IMR-90 (cell line): Measurements from ENCODE around the gene USP20. TPM values are rescaled to one million over a fixed set of nuclear protein-coding genes. Genes with fewer than 3 reads are reported as not detected.

ENCODE experiments used
- ATAC-seq: fragments of 200-7000 bp; cut with Tn5 transposase; 2 replicates; pipeline ENCODE4 v1.9.1; 2020; ENCODE audit warnings: low read depth, mild to moderate bottlenecking, moderate library complexity
- BruUV-seq: library from RNA; stranded (reverse); fragments of 400-500 nt; replicated peaks from 2 replicates; lab custom pipeline; 2021; lab: Mats Ljungman, UMichigan
- CTCF ChIA-PET: fragments of 300-600 bp; formaldehyde crosslinking; extraction: SDS; loops from one replicate; lab custom pipeline; 2021; ENCODE audit warnings: antibody characterized with exemption; lab: Yijun Ruan, JAX
- POLR2A ChIA-PET: fragments of 300-600 bp; sonication (Branson Sonifier 250); formaldehyde crosslinking; loops from one replicate; lab custom pipeline; 2022; ENCODE audit warnings: antibody characterized with exemption; ENCODE audit not compliant: unreplicated experiment; lab: Charles Lee
- DNase-seq: peaks from one replicate; pipeline ENCODE4 v3.0.0; 2013
- H2AFZ ChIP-seq: replicated peaks from 2 replicates; pipeline ENCODE3; 2013; ENCODE audit warnings: low read length, mild to moderate bottlenecking; ENCODE audit not compliant: poor library complexity
- H2AK5ac ChIP-seq: 2 replicates; pipeline ENCODE4 v1.6.1; 2013; ENCODE audit warnings: low read depth, low read length, inconsistent platforms
- H2AK9ac ChIP-seq: replicated peaks from 2 replicates; pipeline ENCODE3; 2013; ENCODE audit warnings: mild to moderate bottlenecking, low read depth, low read length, moderate library complexity; ENCODE audit not compliant: poor library complexity
- H2BK120ac ChIP-seq: 2 replicates; pipeline ENCODE4 v1.6.1; 2013; ENCODE audit warnings: low read depth, low read length, inconsistent platforms
- H2BK15ac ChIP-seq: 3 replicates; pipeline ENCODE4 v1.6.1; 2013; ENCODE audit warnings: low read depth, low read length, inconsistent platforms
- H2BK20ac ChIP-seq: 2 replicates; pipeline ENCODE4 v1.6.1; 2013; ENCODE audit warnings: low read depth, mild to moderate bottlenecking, inconsistent platforms, low read length, moderate library complexity
- H2BK5ac ChIP-seq: 2 replicates; pipeline ENCODE4 v1.6.1; 2013; ENCODE audit warnings: mild to moderate bottlenecking, low read depth, low read length, inconsistent platforms; ENCODE audit not compliant: poor library complexity, severe bottlenecking
- H3K14ac ChIP-seq: replicated peaks from 2 replicates; pipeline ENCODE4 v1.6.1; 2013; ENCODE audit warnings: low read depth, low read length, inconsistent platforms
- H3K18ac ChIP-seq: 2 replicates; pipeline ENCODE4 v1.6.1; 2013; ENCODE audit warnings: low read depth, low read length, control low read depth
- H3K23ac ChIP-seq: 2 replicates; pipeline ENCODE4 v1.6.1; 2013; ENCODE audit warnings: low read depth, low read length, inconsistent platforms
- H3K27ac ChIP-seq: 2 replicates; pipeline ENCODE4 v1.5.1; 2013; ENCODE audit warnings: mild to moderate bottlenecking, control low read depth, low read length; ENCODE audit not compliant: insufficient read depth
- H3K27me3 ChIP-seq: 2 replicates; pipeline ENCODE4 v1.6.1; 2013; ENCODE audit warnings: low read length; ENCODE audit not compliant: control insufficient read depth, insufficient read depth
- H3K36me3 ChIP-seq: 2 replicates; pipeline ENCODE4 v1.6.1; 2013; ENCODE audit warnings: low read length, mixed read lengths; ENCODE audit not compliant: control insufficient read depth, insufficient read depth
- H3K4ac ChIP-seq: 2 replicates; pipeline ENCODE4 v1.6.1; 2013; ENCODE audit warnings: low read depth, low read length, inconsistent platforms
- H3K4me1 ChIP-seq: 2 replicates; pipeline ENCODE4 v1.6.1; 2013; ENCODE audit warnings: low read length, mixed read lengths; ENCODE audit not compliant: control insufficient read depth, insufficient read depth
- H3K4me2 ChIP-seq: 2 replicates; pipeline ENCODE4 v1.6.1; 2013; ENCODE audit warnings: low read depth, mild to moderate bottlenecking, control low read depth, low read length, moderate library complexity
- H3K4me3 ChIP-seq: 2 replicates; pipeline ENCODE4 v1.5.1; 2013; ENCODE audit warnings: low read depth, mild to moderate bottlenecking, control low read depth, low read length, moderate library complexity; ENCODE audit not compliant: insufficient read depth
- H3K56ac ChIP-seq: 2 replicates; pipeline ENCODE4 v1.6.1; 2013; ENCODE audit warnings: low read length, inconsistent platforms; ENCODE audit not compliant: insufficient read depth; ENCODE audit errors: extremely low read depth
- H3K79me1 ChIP-seq, 2 experiments: 2 replicates each; pipeline ENCODE4 v1.6.1; 2013; ENCODE audit warnings: low read length in 2 of 2, inconsistent platforms in 1 of 2, low read depth in 1 of 2
- H3K9ac ChIP-seq: 2 replicates; pipeline ENCODE4 v1.6.1; 2013; ENCODE audit warnings: low read depth, low read length, control low read depth
- H3K9me1 ChIP-seq: 2 replicates; pipeline ENCODE4 v1.6.1; 2013; ENCODE audit warnings: low read length, inconsistent platforms; ENCODE audit not compliant: insufficient read depth
- H3K9me3 ChIP-seq: 2 replicates; pipeline ENCODE4 v1.6.1; 2013; ENCODE audit warnings: low read length; ENCODE audit not compliant: control insufficient read depth, insufficient read depth
- H4K20me1 ChIP-seq: 2 replicates; pipeline ENCODE4 v1.6.1; 2013; ENCODE audit warnings: low read length, inconsistent platforms; ENCODE audit not compliant: insufficient read depth
- H4K5ac ChIP-seq: 2 replicates; pipeline ENCODE4 v1.6.1; 2013; ENCODE audit warnings: mild to moderate bottlenecking, low read depth, low read length, control low read depth
- H4K8ac ChIP-seq, 2 experiments: 2 replicates each; pipeline ENCODE4 v1.6.1; 2013; ENCODE audit warnings: low read depth in 2 of 2, low read length in 2 of 2, control low read depth in 1 of 2, inconsistent platforms in 1 of 2
- H4K91ac ChIP-seq: 2 replicates; pipeline ENCODE4 v1.6.1; 2013; ENCODE audit warnings: low read depth, low read length, inconsistent platforms; ENCODE audit not compliant: insufficient read depth
- BHLHE40 ChIP-seq: fragments of 150-350 bp; IDR thresholded peaks from 2 replicates; pipeline ENCODE4 v1.6.1; 2016; ENCODE audit warnings: mild to moderate bottlenecking, low read depth, low read length
- CEBPB ChIP-seq: IDR thresholded peaks from 2 replicates; pipeline ENCODE4 v1.6.1; 2012; ENCODE audit warnings: low read depth, low read length, improper control_type of control experiment
- CHD1 ChIP-seq: IDR thresholded peaks from 2 replicates; pipeline ENCODE4 v1.6.1; 2012; ENCODE audit warnings: low read depth, low read length, improper control_type of control experiment
- ELK1 ChIP-seq: fragments of 150-350 bp; IDR thresholded peaks from 2 replicates; pipeline ENCODE4 v1.6.1; 2016; ENCODE audit warnings: low read depth, mild to moderate bottlenecking, low read length, moderate library complexity, borderline replicate concordance
- MAFK ChIP-seq: IDR thresholded peaks from 2 replicates; pipeline ENCODE4 v1.6.1; 2012; ENCODE audit warnings: low read depth, low read length, improper control_type of control experiment
- MAZ ChIP-seq: IDR thresholded peaks from 2 replicates; pipeline ENCODE4 v1.6.1; 2012; ENCODE audit warnings: low read depth, mild to moderate bottlenecking, low read length, improper control_type of control experiment, moderate library complexity, borderline replicate concordance
- MXI1 ChIP-seq: IDR thresholded peaks from 2 replicates; pipeline ENCODE4 v1.6.1; 2012; ENCODE audit warnings: low read depth, mild to moderate bottlenecking, low read length, moderate library complexity, borderline replicate concordance
- NFE2L2 ChIP-seq: fragments of 150-350 bp; IDR thresholded peaks from 2 replicates; pipeline ENCODE4 v1.6.1; 2016; ENCODE audit warnings: low read depth, mild to moderate bottlenecking, low read length
- POLR2A ChIP-seq: IDR thresholded peaks from 2 replicates; pipeline ENCODE4 v1.6.1; 2012; ENCODE audit warnings: mild to moderate bottlenecking, low read depth, low read length
- RAD21 ChIP-seq: IDR thresholded peaks from 2 replicates; pipeline ENCODE4 v1.6.1; 2012; ENCODE audit warnings: low read length, improper control_type of control experiment
- RCOR1 ChIP-seq: IDR thresholded peaks from 2 replicates; pipeline ENCODE4 v1.6.1; 2012; ENCODE audit warnings: mild to moderate bottlenecking, low read length, improper control_type of control experiment; ENCODE audit not compliant: insufficient replicate concordance
- RFX5 ChIP-seq: IDR thresholded peaks from 2 replicates; pipeline ENCODE4 v1.8.0; 2012; ENCODE audit warnings: low read depth, mild to moderate bottlenecking, low read length, moderate library complexity
- SMC3 ChIP-seq: fragments of 150-350 bp; IDR thresholded peaks from 2 replicates; pipeline ENCODE4 v1.6.1; 2016; ENCODE audit warnings: low read depth, mild to moderate bottlenecking, antibody characterized with exemption, low read length, moderate library complexity
- USF2 ChIP-seq: fragments of 150-350 bp; IDR thresholded peaks from 2 replicates; pipeline ENCODE4 v1.6.1; 2017; ENCODE audit warnings: mild to moderate bottlenecking, antibody characterized with exemption, low read length, low read depth
- WGBS, 2 experiments: methylation state at CpG; one replicate each; pipeline versions ENCODE4 v1.1.5 to v1.1.7; 2013; ENCODE audit warnings: missing lambda C conversion rate in 2 of 2; ENCODE audit not compliant: insufficient read length in 1 of 2; ENCODE audit errors: extremely low coverage in 2 of 2; 5-methylcytosine and 5-hydroxymethylcytosine counted together
- dilution Hi-C: fragments of 300-500 bp; cut with HindIII; formaldehyde crosslinking; loops from one replicate; pipeline ENCODE4 v1.14.3; 2018; ENCODE audit warnings: low sequenced_read_pairs; ENCODE audit not compliant: unreplicated experiment
- in situ Hi-C: fragments of 300-500 bp; cut with MboI; formaldehyde crosslinking; loops from 3 replicates; pipeline ENCODE4 v1.14.3; 2019; ENCODE audit warnings: low sequenced_read_pairs, inconsistent platforms, mixed read lengths
- intact Hi-C: fragments of 100-400 bp; cut with micrococcal nuclease; formaldehyde crosslinking; loops from 2 replicates; pipeline ENCODE4 v1.10.0; 2022
- polyA plus RNA-seq, 3 experiments: library from polyadenylated mRNA; depleted of rRNA; stranded (reverse); fragments of >200 nt; gene quantifications; 2 replicates each; pipeline ENCODE4 v1.2.3, GENCODE V29; 2012; ENCODE audit warnings: low replicate concordance in 1 of 3
- total RNA-seq: library from RNA; depleted of rRNA; stranded (reverse); fragments of >200 nt; gene quantifications from 2 replicates; pipeline ENCODE4 v1.2.3, GENCODE V29; 2012

Gene USP20
- total and polyA plus RNA-seq, 2 of the 4 experiments (the other 2 are of a cell fraction) = 3.8 to 21.6 TPM

DNA sequence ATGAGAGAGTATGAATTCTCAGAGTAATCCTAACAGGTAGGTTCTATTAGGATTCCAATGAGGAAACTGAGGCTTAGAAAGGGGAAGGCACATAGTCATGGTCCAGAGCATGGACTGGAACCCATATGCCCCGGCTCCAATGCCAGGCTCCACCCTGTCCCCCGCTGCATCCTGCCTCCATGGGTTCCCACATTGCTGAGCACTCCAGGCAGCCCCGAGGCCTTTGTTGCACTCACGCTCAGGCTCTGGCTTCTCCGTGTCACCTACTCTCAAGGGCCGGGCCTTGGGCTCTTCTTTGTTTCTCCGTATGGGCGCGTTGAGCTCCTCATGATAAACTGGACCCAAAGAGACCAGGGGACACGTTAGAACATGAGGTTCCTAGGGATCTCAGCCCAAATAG, 6.3 kb upstream of the USP20 start:
- ChIA-PET POLR2A (no interaction called here), CTCF (no interaction called here)
- Histone ChIP-seq H3K4me3 (no peak overlapping the region), H2BK5ac (no peak overlapping the region), H3K56ac (no peak overlapping the region), H3K27ac (no peak overlapping the region), H2AFZ (no peak overlapping the region), H2AK5ac (no peak overlapping the region), H4K5ac (no peak overlapping the region), H3K9me3 (no peaks in the 10 kb centered on the region), H3K27me3 (no peaks in the 10 kb centered on the region), H3K36me3 (peaks cover 32% of the 10 kb centered on the region), H3K23ac (no peak overlapping the region), H3K4me2 (no peak overlapping the region), H3K9me1 (peaks cover 6% of the 10 kb centered on the region; the same call in 1 of the 2 replicates), H4K8ac (no peak overlapping the region), H2BK15ac (no peak overlapping the region), H3K79me1 (peaks cover 7 to 10% of the 10 kb centered on the region in 2 experiments), H3K4me1 (no peaks in the 10 kb centered on the region), H2BK20ac (no peak overlapping the region), H2AK9ac (no peak overlapping the region), H3K14ac (no peak overlapping the region), H2BK120ac (no peak overlapping the region), H3K9ac (no peak overlapping the region), H3K4ac (no peak overlapping the region), H4K20me1 (no peaks in the 10 kb centered on the region; the same call in 1 of the 2 replicates), H4K91ac (no peak overlapping the region), H3K18ac (no peak overlapping the region)
- no peak for ATAC-seq
- in situ Hi-C loops (no loop called here), dilution Hi-C loops (no loop called here), intact Hi-C loops (no loop called here)
- BruUV-seq = no TSS peak
- 98% methylated on average over 9 of the region's 10 CpGs; no CpG with 5 or more reads in 1 of the 2 experiments for WGBS, 2 experiments
- no peak for DNase-seq
- TF ChIP-seq BHLHE40 = no peak
- TF ChIP-seq CEBPB = no peak
- TF ChIP-seq ELK1 = no peak
- TF ChIP-seq RAD21 = no peak
- TF ChIP-seq RFX5 = no peak
- no peak for TF ChIP-seq RCOR1
- no peak for TF ChIP-seq SMC3
- no peak for TF ChIP-seq MAFK
- no peak for TF ChIP-seq POLR2A
- no peak for TF ChIP-seq USF2
- no peak for TF ChIP-seq NFE2L2
- no peak for TF ChIP-seq CHD1
- TF ChIP-seq MAZ = no peak
- no peak for TF ChIP-seq MXI1
